ENCODE results near the gene TULP4.

TULP4 gene

DNA sequence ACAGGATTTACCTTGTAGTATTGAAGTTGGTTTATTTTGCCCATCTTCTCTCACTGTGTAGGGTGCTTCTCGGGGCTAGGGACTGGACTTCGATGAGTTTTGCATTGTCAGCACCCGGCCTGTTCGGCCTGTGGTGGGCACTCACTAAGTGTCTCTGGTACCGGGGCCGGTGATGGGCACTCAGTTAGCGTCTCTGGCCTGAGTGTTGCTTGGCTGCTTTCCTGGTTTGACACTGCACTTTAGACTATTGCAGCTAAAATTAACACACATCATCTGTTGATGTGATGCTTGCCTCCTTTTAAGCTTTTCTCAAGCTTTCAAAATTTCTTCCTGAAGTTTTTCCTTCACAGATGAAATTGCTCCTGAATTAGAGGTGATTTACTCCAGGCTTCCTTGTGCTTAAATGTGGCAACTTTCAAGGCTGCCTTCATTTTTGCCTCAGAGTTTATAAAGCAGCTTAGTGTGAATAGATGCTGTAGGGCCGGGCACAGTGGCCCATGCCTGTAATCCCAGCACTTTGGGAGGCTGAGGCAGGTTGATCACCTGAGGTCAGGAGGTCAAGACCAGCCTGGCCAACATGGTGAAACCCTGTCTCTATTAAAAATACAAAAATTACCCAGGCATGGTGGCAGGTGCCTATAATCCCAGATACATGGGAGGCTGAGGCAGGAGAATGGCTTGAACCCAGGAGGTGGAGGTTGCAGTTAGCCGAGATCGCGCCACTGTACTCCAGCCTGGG lies 41.7 kb upstream of the TULP4 start:
- CTCF ChIA-PET, result interaction anchor here (0.7 to 1.2 kb wide), 2 partner anchors 49 to 544 kb away, joined by 3 to 4 read pairs; no protein-coding TSS in a partner anchor
- POLR2A ChIA-PET (ENCODE audit: low non-redundant PET), result no interaction called here
- H3K27ac ChIP-seq, result no peak overlapping the region
- no peak for DNase-seq (ENCODE audit: low spot score)
- TF ChIP-seq CTCF (conservative IDR thresholded peaks at IDR 0.05; ENCODE audit: low read depth), result no peak

- no peak for DNase-seq (ENCODE audit: low spot score)
- no peak overlapping the region for H3K27ac ChIP-seq
- TF ChIP-seq CTCF (conservative IDR thresholded peaks at IDR 0.05; ENCODE audit: low read depth), result no peak
- POLR2A ChIA-PET (ENCODE audit: low non-redundant PET), result no interaction called here
- CTCF ChIA-PET, result no interaction called here
Observed at GRCh38 chr6:158272324-158272723, 39.9 kb upstream of the TULP4 start.

DNA sequence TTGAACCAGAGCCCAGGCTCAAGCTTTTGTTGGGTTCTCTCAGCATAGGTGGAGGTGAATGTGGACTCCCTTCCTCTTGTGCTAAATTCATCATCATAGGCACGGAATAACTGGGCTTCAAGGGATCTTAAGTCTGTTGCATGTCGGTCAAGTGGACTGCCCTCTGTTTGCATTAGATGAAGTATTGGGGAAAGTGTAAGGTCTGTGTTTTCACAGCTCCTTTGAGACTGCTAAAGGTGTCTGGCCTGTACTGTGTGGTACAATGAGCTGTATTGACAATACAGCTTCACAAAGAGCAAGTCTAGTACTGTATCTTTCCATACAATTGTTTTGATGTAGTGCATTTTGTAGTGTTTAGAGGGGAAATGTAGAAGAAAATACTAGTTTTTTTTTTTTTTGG lies 34.3 kb upstream of the TULP4 start:
- ChIA-PET CTCF (interaction anchor here (0.9 kb wide), 1 partner anchor 30 kb away, joined by 3 read pairs; no protein-coding TSS in a partner anchor), POLR2A (ENCODE audit: low non-redundant PET) (no interaction called here)

DNA sequence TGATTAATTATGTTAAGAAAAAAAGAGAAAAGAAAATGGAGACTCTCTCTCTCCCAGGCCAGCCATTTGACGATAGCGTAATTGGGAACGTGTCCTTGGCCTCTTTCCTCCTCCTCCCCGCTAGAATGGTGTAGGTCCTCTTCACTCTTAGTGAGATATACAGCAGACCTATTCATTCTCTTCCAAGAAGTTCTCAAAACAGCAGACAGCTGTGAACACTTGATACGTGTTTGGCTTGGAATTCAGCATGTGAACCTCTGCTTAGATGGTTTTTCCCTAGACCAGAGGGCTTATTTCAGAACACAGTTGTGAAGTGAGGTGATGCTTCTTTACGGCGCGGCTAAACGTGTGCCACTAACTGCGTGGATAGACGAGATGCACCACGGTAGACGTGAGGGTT lies 32.6 kb upstream of the TULP4 start:
- CTCF ChIA-PET, result no interaction called here
- no peak overlapping the region for H3K27ac ChIP-seq
- TF ChIP-seq CTCF (conservative IDR thresholded peaks at IDR 0.05; ENCODE audit: low read depth), result no peak
- POLR2A ChIA-PET (ENCODE audit: low non-redundant PET), result no interaction called here
- DNase-seq (ENCODE audit: low spot score), result no peak

More for the DNA sequence above, 34.3 kb upstream of the TULP4 start:
- no peak for TF ChIP-seq CTCF (conservative IDR thresholded peaks at IDR 0.05; ENCODE audit: low read depth)
- H3K27ac ChIP-seq, result no peak overlapping the region
- no peak for DNase-seq (ENCODE audit: low spot score)

- H3K27ac ChIP-seq, result no peak overlapping the region
- TF ChIP-seq CTCF (conservative IDR thresholded peaks at IDR 0.05; ENCODE audit: low read depth), result no peak
- ChIA-PET CTCF (no interaction called here), POLR2A (ENCODE audit: low non-redundant PET) (no interaction called here)
- DNase-seq (ENCODE audit: low spot score), result no peak
Observed at GRCh38 chr6:158283304-158283980, 28.8 kb upstream of the TULP4 start.

DNA sequence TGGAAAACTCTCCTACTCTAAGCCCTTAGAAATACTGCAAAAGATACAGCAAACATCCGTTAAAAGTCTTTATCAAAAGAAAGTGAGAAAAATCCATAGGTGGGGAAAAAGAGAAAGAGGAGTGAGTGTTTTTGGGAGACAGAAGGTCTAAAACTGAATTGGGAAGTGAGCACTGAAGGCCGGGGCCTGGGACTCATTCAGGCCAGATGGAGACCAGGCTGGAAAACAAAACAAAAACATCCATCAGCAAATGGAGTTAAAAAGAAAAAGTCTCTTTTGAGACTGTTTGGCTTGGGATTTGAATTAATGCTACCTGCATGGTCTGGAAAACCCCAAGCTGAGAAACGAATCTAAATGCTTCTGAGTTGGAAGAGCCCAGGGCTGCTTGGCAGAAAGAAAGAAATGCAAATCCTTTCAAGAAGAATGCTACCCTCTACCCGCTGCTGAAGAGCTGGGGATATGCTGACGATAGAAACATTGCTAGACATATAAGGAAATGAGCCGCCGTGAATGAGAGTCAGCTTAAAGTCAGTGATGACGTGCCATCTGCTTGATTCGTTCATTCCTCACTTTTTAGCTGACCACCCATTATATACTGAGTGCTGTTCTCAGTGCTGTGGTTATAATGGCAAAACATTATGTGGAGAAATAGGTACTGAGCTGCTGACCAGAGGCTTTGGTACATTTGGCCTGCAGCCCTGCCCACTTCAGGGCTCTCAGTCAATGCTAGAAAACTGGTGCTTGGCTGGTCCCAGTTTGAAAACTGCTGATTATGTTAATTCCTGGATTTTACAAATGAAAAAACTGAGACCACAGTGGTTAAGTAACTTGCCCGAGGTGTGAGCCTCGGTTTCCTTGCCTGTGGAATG lies 28.0 kb upstream of the TULP4 start:
- ChIA-PET POLR2A (ENCODE audit: low non-redundant PET) (no interaction called here), CTCF (interaction anchor here (0.6 to 0.7 kb wide), 2 partner anchors 187 to 411 kb away, joined by 3 to 4 read pairs; no protein-coding TSS in a partner anchor)
- no peak overlapping the region for H3K27ac ChIP-seq
- no peak for DNase-seq (ENCODE audit: low spot score)
- TF ChIP-seq CTCF (conservative IDR thresholded peaks at IDR 0.05; ENCODE audit: low read depth), result no peak
